Measurements from ENCODE around the gene SCAPER.

SCAPER gene

DNA sequence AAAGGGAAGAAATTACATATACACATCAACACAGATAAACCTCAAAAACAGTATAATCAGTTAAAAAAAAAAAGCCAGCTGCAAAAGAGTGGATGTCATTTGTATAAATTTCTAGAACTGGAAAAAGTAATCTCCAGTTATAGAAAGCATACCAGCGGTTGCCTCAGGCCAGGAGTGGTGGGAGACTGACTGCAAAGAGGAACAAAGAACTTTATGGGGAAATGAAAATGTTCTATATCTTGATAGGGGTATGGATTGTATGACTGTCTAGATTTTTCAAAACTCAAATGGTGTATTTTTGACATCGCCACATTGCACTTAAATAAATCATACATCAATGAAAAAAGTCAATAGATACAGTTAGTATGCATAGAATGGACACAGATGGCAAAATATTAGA, 241.6 kb downstream of the SCAPER start:
- no peak for DNase-seq

DNA sequence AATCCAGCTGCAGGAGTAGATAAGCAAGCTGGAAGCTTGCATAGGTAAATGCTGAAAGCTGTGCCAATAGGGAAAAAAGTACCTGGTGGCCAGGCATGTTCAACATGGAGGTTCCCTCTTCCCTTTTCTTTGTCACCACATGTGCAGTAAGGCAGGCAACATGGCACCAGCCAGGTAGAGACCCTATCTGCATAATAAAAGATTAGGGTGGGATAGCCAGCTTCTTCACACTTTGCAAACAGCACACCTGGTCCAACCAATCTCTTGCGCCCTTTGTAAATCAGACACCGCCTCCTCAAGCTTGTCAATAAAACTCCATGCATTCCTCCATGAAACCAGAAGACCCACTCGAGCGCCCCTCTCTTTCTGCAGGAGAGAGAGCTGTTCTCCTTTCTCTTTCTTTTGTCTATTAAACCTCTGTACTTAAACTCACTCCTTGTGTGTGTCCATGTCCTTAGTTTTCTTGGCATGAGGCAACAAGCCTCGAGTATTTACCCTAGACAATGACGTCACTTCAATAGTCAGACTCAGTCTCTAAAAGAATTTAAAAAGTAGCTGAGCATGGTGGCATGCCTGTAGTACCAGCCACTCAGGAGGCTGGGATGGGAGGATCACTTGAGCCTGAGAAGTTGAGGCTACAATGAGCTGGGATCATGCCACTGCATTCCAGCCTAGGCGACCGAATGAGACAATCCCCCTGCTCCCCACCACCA, 256.3 kb downstream of the SCAPER start:
- DNase-seq: no peak

DNA sequence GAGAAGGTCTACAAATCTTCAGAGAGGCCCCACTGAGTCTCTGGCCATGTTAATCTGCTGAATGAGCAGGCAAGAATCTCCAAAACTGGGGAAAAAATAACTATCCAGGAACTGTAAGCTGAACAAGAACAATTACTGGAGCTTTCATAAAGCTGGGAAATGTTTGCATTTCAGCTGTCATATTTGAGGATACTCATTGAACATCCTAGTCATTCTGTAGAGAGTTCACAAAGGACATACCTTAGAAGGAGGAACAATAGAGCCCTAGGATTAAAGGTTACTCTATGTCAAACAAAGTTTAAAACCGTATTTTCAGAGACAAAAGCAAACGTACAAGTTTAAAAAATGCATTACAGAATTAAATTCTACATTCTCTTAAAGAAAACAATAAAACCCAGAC, 257.5 kb downstream of the SCAPER start:
- no peak for DNase-seq

DNA sequence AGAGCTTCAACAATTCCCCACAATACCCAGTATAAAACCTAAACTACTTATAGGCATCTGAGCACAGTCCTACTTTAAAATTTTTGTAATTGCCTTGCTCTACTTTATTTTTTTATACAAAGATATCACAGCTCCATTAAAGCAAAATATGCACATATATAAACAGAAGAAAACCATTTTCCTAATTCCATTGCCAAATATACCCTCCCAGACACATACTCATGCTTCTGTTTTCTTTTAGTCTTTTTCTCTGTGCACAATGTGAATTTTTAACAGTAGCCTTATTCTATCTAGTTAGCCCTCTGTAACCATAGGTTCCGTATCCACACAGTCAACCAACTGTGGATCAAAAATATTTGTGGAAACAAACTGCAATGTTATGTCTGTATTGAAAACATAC, 260.5 kb downstream of the SCAPER start:
- no peak for DNase-seq

DNA sequence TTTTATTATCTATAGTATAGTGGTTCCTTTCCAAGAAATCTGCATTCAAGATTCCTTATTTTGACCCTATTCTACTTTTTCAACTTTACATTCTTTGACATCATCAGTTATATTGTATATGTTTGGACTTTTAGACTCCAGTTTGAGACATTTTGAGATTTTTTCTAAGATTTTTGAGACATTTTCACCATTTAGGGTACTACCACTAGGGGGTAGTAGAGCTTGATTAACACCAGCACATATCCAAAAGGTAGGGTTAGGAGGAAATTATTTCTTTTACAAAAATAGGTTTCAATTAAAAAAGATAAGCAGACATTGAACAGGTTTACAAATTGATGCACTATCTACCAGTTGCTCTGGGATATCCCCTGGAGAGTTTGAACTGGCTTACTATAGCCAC, 262.5 kb downstream of the SCAPER start:
- DNase-seq: no peak

- no peak for DNase-seq
These were observed 268.0 kb downstream of the SCAPER start for GRCh38 chr15:76637166-76637565.

- DNase-seq: no peak
These were observed 269.1 kb downstream of the SCAPER start for GRCh38 chr15:76636059-76636458.

DNA sequence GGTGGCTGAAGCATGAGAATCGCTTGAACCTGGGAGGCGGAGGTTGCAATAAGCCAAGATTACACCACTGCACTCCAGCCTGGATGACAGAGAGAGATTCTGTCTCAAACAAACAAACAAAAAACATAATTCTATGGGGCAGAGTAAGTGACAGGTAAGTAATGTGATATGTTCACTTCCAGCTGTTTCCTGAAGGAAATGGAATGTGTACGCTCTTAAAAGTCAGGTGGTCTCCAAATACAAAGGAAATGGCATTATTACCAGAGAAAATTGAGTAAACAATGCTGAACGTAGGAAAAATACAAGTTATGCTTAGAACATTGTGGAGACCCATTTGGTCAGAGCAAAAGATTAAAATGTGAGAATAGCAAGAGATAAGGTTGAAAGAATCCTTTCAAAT, 278.5 kb downstream of the SCAPER start:
- no peak for DNase-seq

DNA sequence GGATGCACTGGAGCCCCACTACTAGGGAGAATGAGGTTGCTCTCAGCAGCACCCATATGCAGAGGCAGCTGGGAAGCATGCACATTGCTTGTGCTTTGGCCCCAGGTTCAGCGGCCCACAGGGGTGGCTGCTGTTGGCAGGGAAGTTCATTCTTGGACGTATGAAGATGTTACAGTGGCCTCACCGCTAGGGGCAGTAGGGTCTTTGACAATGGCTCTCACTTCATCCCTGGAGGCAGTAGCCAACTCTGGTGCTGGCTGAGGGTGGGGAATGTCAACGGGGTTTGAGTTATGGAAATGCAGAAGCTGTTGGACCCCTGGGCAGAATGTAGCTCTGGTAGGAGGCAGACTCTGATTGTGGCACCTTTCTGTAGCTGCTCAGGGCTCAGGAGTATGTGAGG, 279.9 kb downstream of the SCAPER start:
- no peak for DNase-seq

DNA sequence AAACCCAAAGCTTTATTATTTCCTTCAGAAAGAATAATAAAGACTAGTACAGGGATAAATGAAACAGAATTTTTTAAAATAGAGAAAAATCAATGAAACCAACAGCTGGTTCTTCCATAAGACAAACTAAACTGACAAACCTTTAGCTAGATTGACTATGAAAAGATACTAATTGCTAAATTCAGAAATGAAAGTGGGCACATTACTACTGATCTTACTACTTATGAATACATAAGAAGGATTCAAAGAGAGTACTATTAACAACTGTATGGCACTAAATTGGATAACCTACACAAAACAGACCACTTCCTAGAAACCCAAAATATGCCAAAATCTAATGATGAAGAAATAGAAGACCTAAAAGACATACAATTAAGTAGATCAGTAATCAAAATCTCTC, 290.4 kb downstream of the SCAPER start:
- no peak for DNase-seq

- DNase-seq: no peak
These were observed 316.1 kb downstream of the SCAPER start for GRCh38 chr15:76588811-76589747.

DNA sequence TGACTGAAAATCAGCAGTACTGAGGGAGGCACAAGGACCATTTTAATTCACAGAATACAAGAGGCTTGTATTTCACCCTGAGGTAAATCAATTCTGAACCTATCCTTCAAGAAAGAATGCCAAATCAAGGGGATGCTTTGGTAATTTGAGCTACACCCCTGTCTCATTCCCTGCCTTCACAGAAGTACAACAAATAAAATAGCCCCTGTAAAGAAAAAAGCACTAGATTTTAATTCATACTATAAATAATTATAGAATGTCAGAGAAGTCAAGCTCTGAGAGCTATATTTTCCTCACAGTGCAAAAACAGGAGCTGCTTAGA, 319.6 kb downstream of the SCAPER start:
- no peak for DNase-seq

GRCh38 chr15:76584868-76585575, 320.1 kb downstream of the SCAPER start:
- DNase-seq: no peak

DNA sequence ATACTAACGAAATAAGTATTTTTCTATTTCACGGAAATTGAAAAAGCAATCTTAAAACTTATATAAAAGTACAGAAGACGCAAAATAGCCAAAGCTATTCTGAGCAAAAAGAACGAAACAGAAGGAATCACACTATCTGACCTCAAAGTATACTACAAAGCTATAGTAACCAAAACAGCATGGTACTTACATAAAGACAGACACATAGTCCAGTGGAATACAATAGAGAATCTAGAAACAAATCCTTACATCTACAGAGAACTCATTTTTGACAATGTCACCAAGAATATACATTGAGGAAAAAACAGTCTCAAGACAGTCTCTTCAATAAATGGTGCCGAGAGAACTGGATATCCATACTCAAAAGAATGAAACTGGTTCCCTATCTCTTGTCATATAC, 322.6 kb downstream of the SCAPER start:
- no peak for DNase-seq

DNA sequence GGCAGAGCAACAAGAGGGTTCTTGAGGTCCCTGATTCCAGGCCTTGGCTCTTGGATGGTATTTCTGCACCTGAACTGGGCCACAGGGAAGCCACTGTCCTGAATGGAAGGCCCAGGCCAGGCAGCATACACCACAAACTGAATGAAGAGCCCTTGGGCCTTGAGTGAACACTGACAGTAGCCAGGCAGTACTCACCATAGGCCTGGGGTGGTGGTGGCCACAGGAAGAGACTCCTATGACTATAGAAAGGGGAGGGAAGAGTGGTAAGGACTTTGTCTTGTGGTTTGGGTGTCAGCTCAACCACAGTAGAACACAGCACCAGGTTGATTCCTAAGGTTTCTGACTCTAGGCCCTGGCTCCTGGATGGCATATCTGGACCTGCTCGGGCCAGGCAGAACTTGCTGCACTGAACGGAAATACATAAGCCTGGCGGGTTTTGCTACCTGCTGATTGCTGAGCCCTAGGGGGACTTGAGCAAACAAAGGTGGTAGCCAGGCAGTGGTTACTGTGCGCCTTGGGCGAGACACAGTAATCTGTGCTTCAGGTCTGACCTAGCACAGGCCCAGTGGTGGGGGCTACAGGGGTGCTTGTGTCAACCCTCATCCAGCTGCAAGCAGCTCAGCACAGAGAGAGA, 327.1 kb downstream of the SCAPER start:
- DNase-seq: no peak

GRCh38 chr15:76576523-76577279, 328.4 kb downstream of the SCAPER start:
- no peak for DNase-seq

DNA sequence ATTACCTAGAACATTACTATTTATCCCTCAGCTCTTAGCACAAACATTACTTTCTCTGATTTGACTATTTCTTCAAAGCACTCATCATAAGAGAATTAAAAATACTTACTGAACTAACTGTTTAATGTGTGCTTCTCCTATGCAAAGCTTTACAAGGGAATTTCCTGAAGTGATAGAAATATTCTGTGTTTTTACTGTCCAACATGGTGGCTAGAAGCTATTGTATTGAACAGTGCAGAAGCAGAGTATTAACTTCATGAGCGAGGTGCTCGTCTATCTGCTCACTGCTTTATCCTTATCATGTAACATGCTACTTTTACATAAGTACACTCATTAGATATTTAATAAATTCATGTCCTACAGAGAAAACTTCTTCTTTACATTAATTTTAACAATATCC, 329.5 kb downstream of the SCAPER start:
- no peak for DNase-seq

GRCh38 chr15:76575274-76575673, 329.9 kb downstream of the SCAPER start:
- DNase-seq: no peak

GRCh38 chr15:76572983-76573314, 332.2 kb downstream of the SCAPER start:
- DNase-seq: no peak

- no peak for DNase-seq
These were observed 338.9 kb downstream of the SCAPER start for GRCh38 chr15:76566276-76566675.

- DNase-seq: no peak
These were observed 339.8 kb downstream of the SCAPER start for GRCh38 chr15:76565366-76565765.

DNA sequence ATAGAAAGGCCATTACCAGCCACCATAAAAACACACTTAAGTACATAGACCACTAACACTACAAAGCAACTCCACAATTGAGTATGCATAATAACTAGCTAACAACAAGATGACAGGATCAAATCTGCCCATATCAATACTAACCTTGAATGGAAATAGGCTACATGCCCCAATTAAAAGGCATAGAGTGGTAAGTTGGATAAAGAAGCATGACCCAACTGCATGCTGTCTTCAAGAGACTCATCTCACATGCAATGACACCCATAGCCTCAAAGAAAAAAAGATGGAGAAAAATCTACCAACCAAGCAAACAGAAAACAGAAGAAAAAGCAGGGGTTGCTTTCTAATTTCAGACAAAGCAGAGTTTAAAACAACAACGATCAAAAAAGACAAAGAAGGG, 349.9 kb downstream of the SCAPER start:
- DNase-seq: no peak

- no peak for DNase-seq
These were observed 351.6 kb downstream of the SCAPER start for GRCh38 chr15:76553564-76553963.
